Peyer's patch (tissue), 4 donors: Measurements from ENCODE around the gene SDHD.

Experiments used
- CTCF ChIP-seq, 6 experiments: fragments of 450-650 bp in 4 of 6; fragments of 200-600 bp in 2 of 6; sonication (generic) in 1 of 6; IDR thresholded peaks; one replicate each; pipeline ENCODE4 v1.5.1; 2017 to 2019; ENCODE audit warnings: antibody characterized with exemption in 6 of 6, mild to moderate bottlenecking in 3 of 6, moderate library complexity in 1 of 6
- POLR2A ChIP-seq, 2 donors: fragments of 450-650 bp; IDR thresholded peaks; one replicate each; pipeline ENCODE4 v1.5.1; 2017; ENCODE audit warnings: antibody characterized with exemption in 2 of 2, mild to moderate bottlenecking in 2 of 2, moderate library complexity in 2 of 2

GRCh38 chr11:112085822-112086421, 751 bp upstream of the SDHD start:
- TF ChIP-seq CTCF (IDR thresholded peaks at IDR 0.05) (no peak), POLR2A (IDR thresholded peaks at IDR 0.05) (no peak)
